ENCODE results near the gene NACC2.

Gene NACC2

GRCh38 chr9:135989722-135990467, 105.2 kb downstream of the NACC2 start:
- peak; percentile 85 for DNase-seq

GRCh38 chr9:135989157-135989556, 105.9 kb downstream of the NACC2 start:
- DNase-seq, result no peak

GRCh38 chr9:135988493-135988892, 106.6 kb downstream of the NACC2 start:
- no peak for DNase-seq

DNA sequence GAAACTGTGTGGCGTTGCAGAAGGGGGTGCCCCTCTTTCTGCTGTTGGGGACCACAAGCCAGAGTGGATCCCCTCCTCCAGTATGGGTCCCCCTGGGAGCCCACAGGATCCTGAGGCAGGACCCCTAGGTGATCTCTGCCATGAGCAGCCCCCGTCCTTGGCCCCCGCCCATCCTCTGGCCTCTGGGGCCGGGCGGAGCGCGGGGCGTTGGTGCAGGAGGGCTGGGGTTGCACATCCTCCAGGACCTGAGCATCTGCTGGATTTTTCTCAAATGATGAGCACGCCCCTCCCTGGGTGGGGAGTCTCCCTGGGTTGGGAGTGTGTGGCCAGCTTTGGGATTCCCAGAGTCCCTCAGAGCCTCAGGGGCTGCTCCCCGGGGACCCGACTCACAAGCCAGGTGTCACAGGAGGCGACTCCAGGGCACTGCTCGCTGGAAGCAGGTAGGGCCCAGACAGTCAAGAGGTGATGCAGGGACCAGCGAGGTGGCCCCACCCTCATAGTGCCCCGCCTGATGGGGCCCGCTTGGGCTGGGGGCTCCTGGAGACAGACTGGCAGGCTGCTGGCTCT, 107.2 kb downstream of the NACC2 start:
- DNase-seq, result no peak

DNA sequence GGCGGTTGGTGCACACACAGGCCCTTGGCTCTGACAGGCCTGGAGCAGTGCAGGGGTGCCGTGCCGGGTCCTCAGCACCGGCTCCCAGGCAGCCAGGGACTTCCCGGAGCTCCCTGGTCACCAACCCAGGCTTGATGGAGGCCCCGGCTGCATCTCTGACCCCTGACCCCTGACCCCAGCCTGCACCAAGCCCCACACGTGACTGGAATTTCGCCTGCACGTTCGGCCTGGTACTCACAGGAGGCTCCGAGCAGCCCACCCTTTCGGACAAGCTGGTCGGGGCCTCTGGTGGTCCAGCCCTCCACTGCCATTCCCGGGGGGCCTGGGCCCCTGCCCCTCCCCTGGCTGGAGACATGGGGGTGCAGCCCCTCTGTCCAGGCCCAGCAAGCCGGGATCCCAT, 108.5 kb downstream of the NACC2 start:
- DNase-seq, result no peak

DNA sequence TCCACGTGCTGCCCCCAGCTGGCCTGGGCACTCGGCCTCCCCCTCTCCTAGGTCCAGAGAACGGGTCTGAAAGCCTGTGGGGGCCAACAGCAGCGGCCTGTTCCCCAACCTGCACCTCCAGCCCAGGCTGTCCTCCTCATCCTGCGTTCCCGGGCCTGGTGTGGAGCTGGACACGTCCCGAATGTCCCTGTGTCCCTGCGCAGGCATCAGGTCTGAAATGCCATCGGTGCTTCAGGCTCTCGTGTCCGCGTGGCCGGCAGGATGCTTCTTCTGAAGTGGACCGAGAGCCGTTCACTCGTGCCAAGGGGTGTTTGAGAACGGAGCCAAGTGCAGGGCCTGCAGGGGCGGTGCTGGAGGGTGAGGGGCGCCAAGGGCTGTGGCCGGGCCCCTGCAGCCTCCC, 109.2 kb downstream of the NACC2 start:
- DNase-seq, result no peak

- DNase-seq, result no peak
Measured at GRCh38 chr9:135985459-135985774, 109.7 kb downstream of the NACC2 start.

GRCh38 chr9:135984072-135984710, 110.9 kb downstream of the NACC2 start:
- DNase-seq, result no peak

GRCh38 chr9:135983208-135984071, 111.6 kb downstream of the NACC2 start:
- no peak for DNase-seq

DNA sequence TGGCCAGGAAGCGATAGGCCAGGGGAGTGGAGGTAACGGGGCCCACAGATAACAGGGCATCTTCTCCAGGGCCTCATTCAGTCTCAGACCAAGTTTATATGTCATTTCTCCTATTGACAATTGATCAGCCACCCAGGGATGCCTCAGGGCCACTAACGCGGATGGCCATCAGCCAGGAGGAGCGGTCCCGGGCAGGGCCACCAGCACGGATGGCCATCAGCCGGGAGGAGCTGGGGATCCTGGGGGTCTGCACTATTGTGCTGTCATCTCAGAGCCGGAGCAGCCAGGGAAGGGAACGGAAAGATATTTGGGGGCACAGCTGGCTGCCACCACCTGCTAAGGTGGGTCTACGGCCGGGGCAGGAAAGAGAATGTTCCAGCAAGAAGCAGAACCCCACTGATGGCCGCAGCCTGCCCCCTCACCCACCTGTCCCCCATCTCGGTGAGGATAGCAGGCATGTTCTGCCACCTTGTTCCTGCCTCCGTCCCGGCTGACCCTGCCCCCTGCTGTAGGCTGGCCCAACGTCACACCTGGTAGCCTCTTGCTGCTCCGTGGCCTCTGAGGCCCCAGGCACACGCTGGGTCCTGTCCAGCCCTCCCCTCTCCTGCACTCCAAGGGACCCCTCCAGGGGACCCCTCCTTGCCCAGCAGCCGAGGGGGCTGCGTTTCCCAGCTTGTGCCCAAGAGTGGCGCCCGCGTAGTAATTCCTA, 112.4 kb downstream of the NACC2 start:
- peak; percentile 25 for DNase-seq

DNA sequence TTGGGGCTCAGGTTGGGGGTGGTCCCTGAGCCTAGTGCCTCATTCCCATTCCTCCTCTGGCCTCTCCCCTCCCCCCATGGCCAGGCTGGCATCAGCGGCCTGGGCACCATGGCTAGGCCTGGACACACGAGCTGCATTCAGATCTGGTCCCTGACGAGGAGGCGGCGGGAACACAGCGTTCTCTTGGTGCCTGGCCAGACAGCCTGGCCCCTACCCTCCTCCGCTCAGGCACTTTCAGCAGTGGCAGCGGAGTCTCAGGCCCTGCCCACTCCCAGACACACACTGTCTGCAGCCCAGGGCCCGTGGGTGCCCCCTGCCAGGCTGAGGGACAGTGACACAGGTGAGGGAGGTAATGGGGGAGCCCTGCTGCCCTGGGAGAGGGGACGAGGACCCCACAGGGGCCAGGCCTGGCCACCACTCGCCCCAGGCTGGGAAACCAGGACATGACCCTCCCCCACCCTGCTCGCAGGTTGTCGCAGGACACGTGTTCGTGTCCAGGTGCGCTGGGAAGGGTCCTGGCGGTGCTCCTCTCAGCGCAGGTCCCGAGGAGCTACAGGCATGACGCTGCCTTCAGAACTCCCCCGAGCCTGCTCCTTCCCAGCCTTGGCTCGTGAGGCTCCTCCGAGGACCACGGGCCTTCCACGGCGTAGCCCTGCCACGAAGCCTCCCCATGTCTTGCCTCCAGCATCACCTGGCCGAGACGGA, 114.0 kb downstream of the NACC2 start:
- peak; percentile 19 for DNase-seq

GRCh38 chr9:135979547-135980166, 115.4 kb downstream of the NACC2 start:
- DNase-seq, result no peak

GRCh38 chr9:135978642-135979546, 116.2 kb downstream of the NACC2 start:
- DNase-seq, result peak; percentile 43

DNA sequence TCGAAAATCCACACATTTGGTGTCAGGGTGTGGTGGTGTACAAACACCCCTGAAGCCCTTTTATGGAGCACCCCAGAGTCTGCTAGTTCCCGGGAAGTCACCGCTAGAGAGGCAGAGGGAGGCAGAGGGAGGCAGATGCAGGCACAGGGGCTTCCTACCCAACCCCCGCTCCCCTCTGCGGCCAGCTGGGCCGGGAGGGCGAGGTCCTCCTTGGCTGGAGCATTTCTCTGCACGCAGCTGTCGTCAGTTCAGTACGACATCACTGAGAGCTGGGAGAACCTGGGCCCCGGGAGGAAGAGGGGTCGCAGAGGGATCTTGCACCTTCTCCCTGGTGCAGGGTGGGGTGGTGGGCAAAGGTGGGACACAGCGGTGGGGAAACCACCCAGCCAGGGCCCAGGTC, 118.1 kb downstream of the NACC2 start:
- no peak for DNase-seq

DNA sequence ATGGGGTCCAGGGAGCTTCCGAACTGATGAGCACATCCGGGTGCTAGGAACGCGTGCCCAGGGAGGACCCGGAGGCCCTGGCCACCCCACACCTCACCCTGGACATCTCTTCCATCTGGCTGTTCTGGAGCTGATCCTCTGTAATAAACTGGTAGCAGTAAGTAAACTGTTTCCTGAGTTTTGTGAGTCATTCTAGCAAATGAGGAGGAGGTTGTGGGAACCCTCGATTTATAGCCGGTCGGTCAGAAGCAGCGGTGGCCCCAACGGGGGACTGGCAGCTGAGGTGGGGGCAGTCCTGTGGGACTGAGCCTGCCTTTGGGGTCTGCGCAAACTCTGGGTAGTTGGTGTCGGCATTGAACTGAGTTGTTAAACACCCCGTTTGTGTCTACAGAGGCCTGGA, 118.6 kb downstream of the NACC2 start:
- DNase-seq, result no peak

GRCh38 chr9:135975834-135976233, 119.3 kb downstream of the NACC2 start:
- DNase-seq, result no peak

DNA sequence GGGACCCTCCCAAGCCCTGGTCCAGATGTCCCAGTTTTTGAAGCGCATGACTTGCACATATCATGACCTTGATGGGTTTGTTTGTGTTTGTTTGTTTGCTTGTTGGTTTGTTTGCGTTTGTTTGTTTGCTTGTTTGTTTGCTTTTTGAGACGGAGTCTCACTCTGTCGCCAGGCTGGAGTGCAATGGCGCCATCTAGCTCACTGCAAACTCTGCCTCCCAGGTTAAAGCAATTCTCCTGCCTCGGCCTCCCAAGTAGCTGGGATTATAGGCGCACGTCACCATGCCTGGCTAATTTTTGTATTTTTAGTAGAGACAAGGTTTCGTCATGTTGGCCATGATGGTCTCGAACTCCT, 120.9 kb downstream of the NACC2 start:
- DNase-seq, result no peak

- no peak for DNase-seq
Measured at GRCh38 chr9:135973277-135974219, 121.5 kb downstream of the NACC2 start.

DNA sequence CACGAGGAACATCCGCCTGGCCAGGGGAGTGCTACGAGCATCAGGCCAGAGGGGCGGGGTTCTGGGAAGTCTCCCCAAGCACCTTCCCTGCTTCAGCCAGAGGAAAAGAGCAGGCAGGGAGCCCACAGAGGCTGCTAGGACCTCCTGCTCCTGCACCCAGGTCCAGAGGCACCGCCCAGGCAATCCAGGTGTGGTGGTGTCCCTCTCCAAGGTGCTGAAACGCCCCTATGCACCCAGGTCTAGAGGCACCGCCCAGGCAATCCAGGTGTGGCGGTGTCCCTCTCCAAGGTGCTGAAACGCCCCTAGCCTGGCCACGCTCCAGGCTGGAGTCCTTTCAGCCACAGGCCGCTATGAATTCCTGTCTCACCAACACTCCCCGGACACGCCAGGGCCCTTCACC, 123.2 kb downstream of the NACC2 start:
- DNase-seq, result peak; percentile 81
